Activated naive CD8-positive, alpha-beta T cell treated with anti-CD3 and anti-CD28 coated beads, Interleukin-2, amount 10 ng/mL, durations not matched to agents 7 days and 5 days (primary cell): Measurements from ENCODE around the gene L2HGDH. TPM values are rescaled to one million over a fixed set of nuclear protein-coding genes. Genes with fewer than 3 reads are reported as not detected.

Experiments used
- ATAC-seq: fragments of 150-1000 bp; cut with Tn5 transposase; one replicate; pipeline ENCODE4 v1.10.0; 2021; ENCODE audit warnings: low read depth, moderate library complexity
- POLR2A ChIA-PET: fragments of 350-600 bp; sonication (Branson Sonifier 250); formaldehyde crosslinking; loops from one replicate; lab custom pipeline; 2021; ENCODE audit warnings: antibody characterized with exemption; lab: Charles Lee
- DNase-seq: peaks from one replicate; pipeline ENCODE4 v3.0.0; 2021
- H3K27ac Mint-ChIP-seq: one replicate; pipeline ENCODE4 v1.8.0; 2022; ENCODE audit warnings: mild to moderate bottlenecking, mixed read lengths
- H3K27me3 Mint-ChIP-seq: one replicate; pipeline ENCODE4 v1.8.0; 2022; ENCODE audit warnings: mild to moderate bottlenecking, moderate library complexity, mixed read lengths
- H3K36me3 Mint-ChIP-seq: one replicate; pipeline ENCODE4 v1.8.0; 2021; ENCODE audit warnings: mild to moderate bottlenecking, mixed read lengths
- H3K4me1 Mint-ChIP-seq: one replicate; pipeline ENCODE4 v1.8.0; 2021; ENCODE audit warnings: mixed read lengths
- H3K4me3 Mint-ChIP-seq: one replicate; pipeline ENCODE4 v1.8.0; 2022; ENCODE audit warnings: mild to moderate bottlenecking, moderate library complexity, mixed read lengths
- H3K9me3 Mint-ChIP-seq: one replicate; pipeline ENCODE4 v1.8.0; 2021; ENCODE audit warnings: mixed read lengths
- total RNA-seq, 2 experiments: library from RNA; stranded (reverse); gene quantifications; one replicate each; pipeline ENCODE4 v1.2.3, GENCODE V29; 2021

Gene L2HGDH
- total RNA-seq, 2 experiments from 2014 or later, result 11.5 to 12.1 TPM

DNA sequence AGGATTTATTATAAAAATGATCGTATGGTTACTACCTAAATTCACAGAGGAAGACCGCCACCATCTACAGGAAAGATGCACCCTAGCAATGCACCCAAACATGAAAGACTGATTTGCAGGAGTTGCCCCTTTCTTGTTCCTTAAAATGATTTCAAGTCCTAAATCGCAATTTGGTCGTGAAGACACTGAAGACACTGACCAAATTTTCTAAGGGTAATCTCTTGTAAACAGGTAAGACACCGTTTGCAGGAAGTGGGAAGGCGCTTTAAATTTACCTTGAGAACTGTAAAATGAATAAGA is 81.7 kb downstream of the L2HGDH start:
- Mint-ChIP-seq H3K4me3 (peak overlapping the region; percentile 82), H3K4me1 (peaks cover 22% of the 10 kb centered on the region), H3K36me3 (peaks cover 9% of the 10 kb centered on the region), H3K27me3 (no peaks in the 10 kb centered on the region), H3K27ac (peak overlapping the region; percentile 96), H3K9me3 (peaks cover 3% of the 10 kb centered on the region)
- POLR2A ChIA-PET, result interaction anchor here (1.0 kb wide), 1 partner anchor 114 kb away, joined by 3 read pairs; the partner anchor contains the start of gene VCPKMT
- DNase-seq (no peak), ATAC-seq (no peak)

GRCh38 chr14:50229681-50230080 is 82.3 kb downstream of the L2HGDH start:
- Mint-ChIP-seq H3K4me3 (peak overlapping the region; percentile 82), H3K27me3 (no peaks in the 10 kb centered on the region), H3K4me1 (peaks cover 22% of the 10 kb centered on the region), H3K9me3 (no peaks in the 10 kb centered on the region), H3K36me3 (peaks cover 5% of the 10 kb centered on the region), H3K27ac (peak overlapping the region; percentile 2)
- DNase-seq (no peak), ATAC-seq (no peak)
- POLR2A ChIA-PET, result no interaction called here

DNA sequence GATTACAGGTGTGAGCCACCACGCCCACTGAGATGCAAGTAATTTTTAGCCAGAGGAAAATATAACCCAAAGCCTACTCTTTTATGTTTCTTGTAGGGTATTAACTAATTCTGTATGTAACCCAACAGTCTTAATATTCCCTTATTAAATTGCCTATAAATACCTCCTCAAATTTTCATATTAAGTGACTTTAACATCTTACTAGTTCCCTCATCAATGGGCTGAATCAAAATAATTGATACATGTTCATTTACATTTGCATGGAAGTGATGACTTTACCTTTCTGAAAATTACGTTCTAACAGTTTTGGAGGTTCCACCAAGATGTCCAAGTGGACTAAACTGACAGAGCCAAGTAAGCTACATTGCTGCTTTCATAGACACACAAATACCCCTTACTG is 83.7 kb downstream of the L2HGDH start:
- H3K27me3 Mint-ChIP-seq, result no peaks in the 10 kb centered on the region
- POLR2A ChIA-PET, result no interaction called here
- peaks cover 22% of the 10 kb centered on the region for H3K4me1 Mint-ChIP-seq
- no peak overlapping the region for H3K27ac Mint-ChIP-seq
- no peaks in the 10 kb centered on the region for H3K9me3 Mint-ChIP-seq
- no peak for ATAC-seq
- no peak for DNase-seq
- H3K4me3 Mint-ChIP-seq, result peak overlapping the region; percentile 3
- peaks cover 9% of the 10 kb centered on the region for H3K36me3 Mint-ChIP-seq

GRCh38 chr14:50225974-50226297 is 86.1 kb downstream of the L2HGDH start:
- POLR2A ChIA-PET, result no interaction called here
- ATAC-seq (no peak), DNase-seq (no peak)
- Mint-ChIP-seq H3K4me1 (peaks cover 29% of the 10 kb centered on the region), H3K36me3 (peaks cover 18% of the 10 kb centered on the region), H3K4me3 (no peak overlapping the region), H3K9me3 (no peaks in the 10 kb centered on the region), H3K27me3 (no peaks in the 10 kb centered on the region), H3K27ac (no peak overlapping the region)

DNA sequence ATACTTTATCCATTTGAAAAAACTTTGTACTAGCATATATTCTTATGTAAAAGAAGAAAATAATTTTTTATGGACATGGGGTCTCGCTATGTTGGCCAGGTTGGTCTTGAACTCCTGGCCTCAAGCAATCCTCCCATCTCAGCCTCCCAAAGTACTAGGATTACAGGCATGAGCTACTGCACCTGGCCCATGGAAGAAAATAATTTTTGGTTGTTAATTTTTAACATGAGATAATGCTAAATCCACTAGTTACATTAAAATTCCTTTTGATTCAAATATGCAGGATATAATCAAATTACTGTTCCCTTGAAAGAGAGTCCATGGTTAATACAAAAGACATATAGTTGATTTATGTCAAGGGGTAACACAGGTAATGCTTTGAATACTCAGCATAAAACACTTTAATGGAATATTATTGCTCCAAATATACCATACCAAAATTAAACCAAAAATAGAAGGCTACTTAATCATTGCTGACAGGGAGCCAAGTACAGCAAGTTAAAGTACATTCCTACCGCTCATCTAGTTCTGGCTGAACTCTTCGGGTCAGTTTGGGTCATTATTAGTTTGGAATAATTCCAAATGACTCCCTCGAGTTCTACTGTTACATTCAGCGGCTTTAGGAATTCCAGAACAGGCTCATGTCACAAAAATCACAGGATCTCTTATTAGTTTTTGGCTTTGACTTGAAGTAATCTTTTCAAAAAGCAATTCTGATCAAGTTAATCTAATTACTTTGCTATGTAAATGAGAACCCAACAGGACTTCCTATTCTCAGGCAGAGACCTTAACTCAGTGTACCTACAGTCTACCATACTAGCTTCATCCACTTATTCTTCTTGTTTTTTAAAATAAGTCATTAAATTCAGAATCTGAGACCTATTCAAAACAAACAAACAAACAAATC is 86.7 kb downstream of the L2HGDH start:
- H3K27ac Mint-ChIP-seq, result no peak overlapping the region
- H3K9me3 Mint-ChIP-seq, result no peaks in the 10 kb centered on the region
- no peak overlapping the region for H3K4me3 Mint-ChIP-seq
- no peak for ATAC-seq
- peaks cover 18% of the 10 kb centered on the region for H3K36me3 Mint-ChIP-seq
- H3K4me1 Mint-ChIP-seq, result peaks cover 28% of the 10 kb centered on the region
- H3K27me3 Mint-ChIP-seq, result no peaks in the 10 kb centered on the region
- POLR2A ChIA-PET, result no interaction called here
- DNase-seq, result no peak

DNA sequence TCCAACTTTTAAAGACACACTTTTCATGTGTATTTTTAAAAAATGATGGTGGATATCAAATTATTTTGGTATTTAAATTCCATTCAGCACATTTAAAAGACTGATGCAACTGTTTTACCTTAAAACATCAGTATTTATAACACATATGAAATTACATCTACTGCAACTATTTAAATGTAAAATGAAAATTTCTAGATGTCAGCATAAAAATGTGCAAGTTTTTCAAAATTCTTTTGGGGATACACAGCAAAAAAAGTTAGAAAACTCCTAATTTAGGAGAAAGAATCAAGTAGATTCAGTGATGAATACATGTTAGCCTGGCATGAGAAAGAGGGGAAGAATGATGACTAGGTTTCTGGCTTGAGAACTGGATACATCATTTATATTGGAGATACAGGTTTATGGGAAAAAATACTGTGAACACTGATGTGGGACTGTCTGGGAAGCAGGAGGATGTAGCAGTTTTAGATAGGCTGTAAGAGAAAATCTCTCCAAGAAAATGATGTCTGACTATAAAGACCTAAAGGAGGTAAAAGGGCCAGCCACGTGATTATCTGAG is 89.9 kb downstream of the L2HGDH start:
- no peaks in the 10 kb centered on the region for H3K9me3 Mint-ChIP-seq
- POLR2A ChIA-PET, result no interaction called here
- H3K4me1 Mint-ChIP-seq, result peaks cover 17% of the 10 kb centered on the region
- no peaks in the 10 kb centered on the region for H3K27me3 Mint-ChIP-seq
- ATAC-seq (no peak), DNase-seq (no peak)
- H3K4me3 Mint-ChIP-seq, result no peak overlapping the region
- H3K36me3 Mint-ChIP-seq, result peaks cover 18% of the 10 kb centered on the region
- no peak overlapping the region for H3K27ac Mint-ChIP-seq

- Mint-ChIP-seq H3K36me3 (peaks cover 13% of the 10 kb centered on the region), H3K27me3 (no peaks in the 10 kb centered on the region), H3K27ac (no peak overlapping the region), H3K4me3 (no peak overlapping the region), H3K9me3 (no peaks in the 10 kb centered on the region), H3K4me1 (peaks cover 12% of the 10 kb centered on the region)
- DNase-seq (no peak), ATAC-seq (no peak)
- POLR2A ChIA-PET, result no interaction called here
Measured at GRCh38 chr14:50218501-50218900, 93.5 kb downstream of the L2HGDH start.

DNA sequence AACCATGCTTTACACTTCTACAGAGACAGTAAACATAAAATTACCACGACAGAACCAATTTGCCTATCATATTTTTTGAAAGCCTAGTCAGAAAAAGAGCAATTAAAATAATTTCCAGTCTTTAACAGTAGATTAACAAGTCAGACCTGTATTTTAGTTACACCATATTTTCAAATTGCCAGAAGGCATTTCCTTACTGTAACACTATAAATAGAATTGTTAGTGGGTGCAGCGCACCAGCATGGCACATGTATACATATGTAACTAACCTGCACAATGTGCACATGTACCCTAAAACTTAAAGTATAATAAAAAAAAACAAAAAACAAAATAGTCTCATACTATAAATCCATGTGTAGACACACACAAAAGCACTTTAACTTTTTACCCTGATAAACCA is 96.6 kb downstream of the L2HGDH start:
- DNase-seq (no peak), ATAC-seq (no peak)
- Mint-ChIP-seq H3K27ac (no peak overlapping the region), H3K4me3 (no peak overlapping the region), H3K9me3 (no peaks in the 10 kb centered on the region), H3K4me1 (peaks cover 2% of the 10 kb centered on the region), H3K36me3 (peaks cover 5% of the 10 kb centered on the region), H3K27me3 (no peaks in the 10 kb centered on the region)
- POLR2A ChIA-PET, result no interaction called here

DNA sequence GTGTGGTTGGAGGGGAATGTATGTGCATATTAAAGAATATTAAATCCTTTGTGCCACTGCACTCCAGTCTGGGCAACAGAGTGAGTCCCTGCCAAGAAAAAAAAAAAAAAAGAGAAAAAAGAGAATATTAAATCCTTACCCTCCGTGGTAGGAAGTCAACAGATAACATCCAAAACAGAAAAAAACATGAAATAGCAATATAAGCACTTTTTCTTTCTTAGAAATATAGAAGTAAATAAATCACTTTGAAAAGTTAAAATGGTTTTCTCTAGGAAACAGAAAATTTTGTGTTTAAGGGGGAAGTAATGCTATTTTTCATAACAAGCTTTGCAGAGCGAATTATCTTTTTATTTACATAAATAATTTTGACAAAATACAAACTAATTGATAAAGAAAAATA is 98.2 kb downstream of the L2HGDH start:
- Mint-ChIP-seq H3K9me3 (no peaks in the 10 kb centered on the region), H3K36me3 (peaks cover 6% of the 10 kb centered on the region), H3K4me3 (no peak overlapping the region), H3K27me3 (no peaks in the 10 kb centered on the region), H3K27ac (no peak overlapping the region), H3K4me1 (peaks cover 2% of the 10 kb centered on the region)
- ATAC-seq, result no peak
- DNase-seq, result no peak
- POLR2A ChIA-PET, result interaction anchor here (0.7 to 1.0 kb wide), 2 partner anchors 10 to 78 kb away, joined by 4 read pairs; no protein-coding TSS in a partner anchor

DNA sequence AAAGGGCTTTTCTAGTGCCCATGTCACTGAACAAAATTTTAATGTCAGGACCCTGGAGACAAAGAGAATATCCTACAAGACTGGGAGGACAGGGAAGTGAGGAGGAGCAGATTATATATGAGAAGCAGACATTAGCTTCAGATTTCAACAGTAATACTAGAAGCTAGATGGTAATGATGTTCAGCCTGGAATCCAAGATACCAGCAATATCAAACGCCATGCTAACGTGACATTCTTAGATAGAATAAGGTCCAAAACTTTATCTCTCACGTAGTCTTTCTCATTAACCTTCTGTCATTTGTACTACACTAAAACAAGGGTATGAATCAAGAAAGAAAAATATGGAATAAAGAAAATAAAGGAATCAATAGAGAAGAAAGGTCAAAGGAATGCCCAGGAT is 99.3 kb downstream of the L2HGDH start:
- H3K27me3 Mint-ChIP-seq, result no peaks in the 10 kb centered on the region
- POLR2A ChIA-PET, result no interaction called here
- H3K9me3 Mint-ChIP-seq, result no peaks in the 10 kb centered on the region
- no peak for ATAC-seq
- no peak for DNase-seq
- H3K4me1 Mint-ChIP-seq, result no peaks in the 10 kb centered on the region
- H3K36me3 Mint-ChIP-seq, result peaks cover 3% of the 10 kb centered on the region
- H3K27ac Mint-ChIP-seq, result no peak overlapping the region
- H3K4me3 Mint-ChIP-seq, result no peak overlapping the region

DNA sequence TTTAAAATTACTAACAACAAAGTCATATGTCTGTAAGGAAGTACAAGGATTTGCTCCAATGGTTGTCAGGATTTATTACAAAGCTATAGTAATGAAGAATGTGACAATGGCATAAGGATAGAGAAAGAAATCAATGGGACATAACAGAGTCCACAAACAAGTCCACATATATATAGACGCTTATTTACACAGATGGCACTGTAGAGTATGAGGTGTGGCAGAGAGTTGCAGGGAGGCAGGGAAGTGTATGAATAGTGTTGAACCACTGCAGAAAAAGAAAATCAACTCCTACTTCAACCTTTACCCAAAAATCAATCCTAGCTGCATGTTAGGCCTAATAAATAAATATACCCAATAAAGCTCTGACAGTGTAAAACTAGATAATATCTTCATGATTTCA is 102.0 kb downstream of the L2HGDH start:
- DNase-seq (no peak), ATAC-seq (no peak)
- Mint-ChIP-seq H3K27me3 (no peaks in the 10 kb centered on the region), H3K4me1 (peaks cover under 1% of the 10 kb centered on the region), H3K36me3 (peaks cover 3% of the 10 kb centered on the region), H3K27ac (no peak overlapping the region), H3K4me3 (no peak overlapping the region), H3K9me3 (no peaks in the 10 kb centered on the region)
- POLR2A ChIA-PET, result no interaction called here

DNA sequence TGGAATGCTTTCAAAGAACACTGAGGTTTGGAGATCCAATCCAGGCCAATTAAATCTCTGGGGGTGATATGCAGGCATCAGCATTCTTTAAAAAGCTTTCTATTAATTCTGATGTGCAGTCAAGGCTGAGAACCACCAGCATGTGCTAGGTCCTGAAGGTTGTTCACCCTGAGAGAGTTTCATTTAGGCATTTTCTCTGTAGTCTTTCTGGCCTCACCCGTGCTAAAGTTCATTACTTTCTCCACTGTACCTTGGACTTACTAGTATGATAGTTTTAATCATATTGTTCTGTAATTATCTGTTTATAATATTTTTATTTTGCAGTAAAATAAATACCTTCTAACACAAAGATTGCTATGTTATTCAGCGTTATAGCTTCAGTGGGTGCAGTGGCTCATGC is 113.5 kb downstream of the L2HGDH start:
- Mint-ChIP-seq H3K4me1 (no peaks in the 10 kb centered on the region), H3K4me3 (no peak overlapping the region), H3K36me3 (peaks cover 7% of the 10 kb centered on the region), H3K9me3 (no peaks in the 10 kb centered on the region), H3K27ac (no peak overlapping the region), H3K27me3 (no peaks in the 10 kb centered on the region)
- DNase-seq (no peak), ATAC-seq (no peak)
- POLR2A ChIA-PET, result no interaction called here

- Mint-ChIP-seq H3K4me1 (no peaks in the 10 kb centered on the region), H3K9me3 (no peaks in the 10 kb centered on the region), H3K36me3 (peaks cover 5% of the 10 kb centered on the region), H3K4me3 (no peak overlapping the region), H3K27me3 (no peaks in the 10 kb centered on the region), H3K27ac (no peak overlapping the region)
- POLR2A ChIA-PET, result no interaction called here
- DNase-seq (no peak), ATAC-seq (no peak)
Measured at GRCh38 chr14:50191499-50191898, 120.5 kb downstream of the L2HGDH start.
